ENCODE results near the gene TMCO4.

GRCh38 chr1:19644681-19645410, 154.9 kb downstream of the TMCO4 start:
- TF ChIP-seq ZNF121 (CRISPR knock-in tag; IDR thresholded peaks at IDR 0.05) (no peak), CTCF (IDR thresholded peaks at IDR 0.05) (no peak)
